Measurements from ENCODE around the gene SYNRG.

The SYNRG gene

DNA sequence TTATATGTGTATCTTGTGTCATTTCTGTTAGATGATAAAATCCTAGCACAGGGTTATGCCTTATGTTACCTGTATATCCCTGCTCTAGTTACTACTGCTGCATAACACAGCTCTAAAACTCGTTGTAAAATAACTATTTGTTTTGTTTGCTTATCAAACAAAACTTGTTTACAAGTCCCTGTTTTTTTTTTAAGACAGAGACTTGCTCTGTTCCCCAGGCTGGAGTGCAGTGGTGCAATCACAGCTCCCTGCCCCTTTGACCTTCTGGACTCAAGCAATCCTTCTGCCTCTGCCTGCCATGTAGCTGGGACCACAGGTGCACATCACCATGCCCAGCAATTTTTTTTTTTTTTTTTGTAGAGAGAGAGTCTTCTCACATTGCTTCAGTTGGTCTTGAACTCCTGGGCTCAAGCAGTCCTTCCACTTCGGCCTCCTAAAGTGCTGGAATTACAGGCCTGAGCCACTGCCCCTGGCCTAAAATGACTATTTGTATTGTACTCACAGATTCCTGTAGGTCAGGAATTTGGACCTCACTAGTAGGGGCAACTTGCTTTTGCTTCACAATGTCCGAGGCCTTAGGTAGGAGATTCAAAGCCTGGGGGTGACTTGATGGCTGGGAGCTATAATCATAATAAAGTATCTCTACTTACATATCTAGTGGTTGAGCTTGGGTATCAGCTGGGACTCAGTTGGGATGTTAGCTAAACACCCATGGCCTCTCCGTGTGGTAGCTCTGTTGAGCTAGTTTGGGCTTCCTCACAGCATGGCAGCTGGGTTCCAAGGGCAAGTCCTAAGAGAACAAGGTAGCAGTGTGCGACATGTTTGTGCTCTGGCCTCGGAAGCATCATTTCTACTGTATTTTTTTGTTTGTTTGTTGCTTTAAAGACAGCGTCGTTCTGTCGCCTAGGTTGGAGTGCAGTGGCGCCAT is 106.9 kb downstream of the SYNRG start:
- DNase-seq, result no peak

DNA sequence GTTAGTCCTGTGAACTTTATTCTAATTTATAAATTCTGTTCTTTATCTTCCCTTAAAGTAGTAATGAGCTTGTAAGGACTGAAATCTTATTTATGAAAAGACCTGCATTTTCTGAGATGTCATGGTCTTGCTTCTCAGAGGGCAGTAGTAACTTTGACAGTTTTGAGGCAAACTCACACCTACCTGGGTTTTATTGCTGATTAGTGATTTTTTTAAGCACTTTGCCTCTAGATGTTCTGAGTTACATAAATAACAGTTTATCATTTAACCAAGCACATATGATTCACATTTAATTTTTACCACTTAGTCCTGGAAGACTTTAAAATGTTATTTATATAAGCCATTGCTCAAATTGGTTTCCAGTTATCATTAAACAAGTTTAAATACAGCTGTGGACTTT is 108.8 kb downstream of the SYNRG start:
- DNase-seq, result no peak

DNA sequence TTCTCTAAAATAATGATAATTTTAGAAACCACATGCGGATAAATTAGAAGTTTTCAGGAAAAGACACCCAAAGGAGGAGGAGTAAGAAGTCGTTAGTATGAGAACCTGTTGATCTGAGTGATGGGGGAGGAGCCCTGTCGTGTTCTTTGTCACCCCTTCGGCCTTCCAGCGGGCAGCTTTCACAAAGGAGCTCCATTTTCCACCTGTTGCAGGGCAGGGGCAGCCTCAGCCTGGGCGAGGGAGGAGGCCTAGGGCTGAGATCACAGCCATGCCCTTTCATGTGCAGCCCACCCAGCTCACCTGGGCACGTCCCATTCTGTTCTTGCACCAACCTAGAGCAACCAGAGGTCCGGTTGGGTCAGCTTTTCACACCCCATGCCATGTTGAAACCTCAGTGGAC is 114.2 kb downstream of the SYNRG start:
- no peak for DNase-seq

DNA sequence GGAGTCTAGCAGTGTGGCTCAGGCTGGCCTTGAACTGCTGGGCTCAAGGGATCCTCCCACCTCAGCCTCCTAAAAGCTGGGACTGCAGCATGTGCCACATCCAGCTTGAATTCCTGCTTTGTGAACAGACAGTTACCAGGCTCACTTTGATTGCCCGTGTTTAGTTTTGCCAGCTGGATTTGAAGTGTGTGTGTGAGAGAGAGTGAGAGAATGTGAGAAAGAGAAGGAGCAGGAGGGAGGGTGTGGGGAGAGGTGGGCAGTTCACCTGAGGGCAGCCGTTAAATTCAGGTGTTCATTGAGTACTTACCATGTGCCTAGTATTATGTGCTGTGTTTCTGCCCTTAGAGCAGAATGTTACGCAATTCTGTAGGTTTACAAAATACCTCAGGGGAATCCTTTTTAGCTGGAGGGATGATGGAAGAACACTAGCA is 114.8 kb downstream of the SYNRG start:
- DNase-seq, result no peak

DNA sequence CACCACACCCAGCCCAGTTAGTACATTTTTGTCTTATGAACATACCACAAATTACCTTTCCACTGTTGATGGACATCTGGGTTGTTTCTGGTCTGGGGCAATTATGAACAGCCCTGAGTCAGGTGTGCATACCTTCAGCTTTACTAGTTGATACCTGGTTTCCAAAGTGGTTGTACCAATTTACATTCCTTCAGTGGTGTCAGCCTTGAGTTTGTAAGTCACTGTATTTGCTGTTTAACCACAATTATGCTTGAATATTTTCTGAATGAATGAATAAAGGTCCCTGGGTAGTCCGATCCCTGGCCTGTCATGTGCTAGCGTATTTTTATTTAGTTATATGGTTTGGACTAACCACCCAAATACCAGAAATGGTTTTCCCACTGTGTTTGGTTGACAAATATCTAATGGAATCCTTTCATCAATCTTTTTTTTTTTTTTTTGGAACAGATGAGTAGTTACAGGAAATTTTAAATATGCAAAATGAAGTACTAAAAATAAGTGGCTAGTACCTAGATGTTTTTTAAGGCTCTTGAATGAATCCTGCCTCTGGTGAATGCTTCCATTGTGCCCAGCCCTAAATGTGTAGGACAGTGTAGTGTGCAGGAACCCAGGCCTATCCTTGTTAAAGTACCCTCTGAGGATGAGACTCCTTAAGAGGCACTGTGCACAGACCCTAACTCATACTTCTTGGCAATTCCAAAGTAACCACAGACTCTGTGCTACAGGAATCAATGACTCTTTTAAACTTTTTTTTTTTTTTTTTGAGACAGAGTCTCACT is 115.8 kb downstream of the SYNRG start:
- DNase-seq, result peak; percentile 97

DNA sequence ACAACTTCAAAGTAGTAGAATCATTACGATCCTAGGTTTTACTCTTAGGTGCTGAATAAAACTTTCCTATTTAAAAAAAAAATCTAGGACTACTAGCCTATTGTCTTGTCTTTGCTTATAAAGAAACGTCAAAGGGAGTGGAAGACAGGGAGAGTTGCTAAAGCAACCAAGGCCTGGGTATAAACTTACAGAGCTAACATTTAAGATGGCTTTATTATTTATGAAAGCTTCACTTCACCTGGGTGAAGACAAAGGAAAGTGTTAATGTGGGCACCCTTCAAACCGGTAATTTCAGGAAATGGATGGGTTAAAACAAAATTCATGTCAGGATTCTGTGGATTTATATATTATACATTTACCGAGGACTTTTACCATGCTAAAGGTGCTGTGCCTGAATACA is 117.1 kb downstream of the SYNRG start:
- no peak for DNase-seq

DNA sequence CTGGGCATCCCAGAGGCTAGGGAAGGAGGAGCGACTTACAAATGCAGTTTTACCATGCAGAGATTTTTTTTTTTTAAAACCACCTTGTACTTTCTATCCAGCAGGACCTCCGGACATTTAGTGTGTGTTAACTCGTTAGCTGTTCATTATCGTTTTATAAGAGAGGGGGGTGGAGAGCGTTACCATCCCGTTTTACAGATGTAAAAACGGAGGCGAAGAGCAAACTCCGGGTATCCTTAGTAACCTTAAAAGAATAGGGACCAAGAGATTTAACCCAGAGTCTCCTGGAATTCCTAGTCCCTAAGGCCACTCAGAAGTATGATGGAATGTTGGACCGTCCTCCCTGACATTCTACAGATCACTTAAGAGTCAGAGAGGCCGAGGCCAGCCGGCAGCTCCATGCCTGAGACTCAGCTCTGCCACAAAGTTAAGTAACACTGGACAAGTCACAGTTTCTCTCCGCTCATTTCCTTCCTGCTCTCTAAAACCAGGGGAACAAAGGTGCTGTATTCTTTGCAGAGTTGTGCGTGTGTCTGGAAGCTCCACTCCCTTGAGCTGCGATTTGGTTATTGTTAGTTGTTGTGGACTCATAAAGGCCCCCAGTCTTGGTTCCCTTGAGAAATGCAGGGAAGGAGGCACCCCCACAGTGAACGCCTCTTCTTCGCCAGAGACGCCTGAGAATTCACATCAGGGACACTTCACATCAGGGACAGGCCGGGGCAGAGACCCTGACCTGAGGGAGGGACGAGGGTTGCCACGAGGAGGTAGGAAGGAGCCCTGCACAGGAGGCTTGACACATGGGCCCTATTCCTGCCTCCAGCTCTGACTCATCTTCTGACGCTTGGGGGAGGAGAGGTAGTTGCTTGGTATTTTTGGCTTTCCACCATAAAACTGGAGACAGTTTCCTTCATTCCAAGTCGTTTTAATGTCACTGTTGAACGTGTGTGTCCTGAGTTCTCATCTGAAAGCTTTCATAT is 118.3 kb downstream of the SYNRG start:
- peak; percentile 90 for DNase-seq

DNA sequence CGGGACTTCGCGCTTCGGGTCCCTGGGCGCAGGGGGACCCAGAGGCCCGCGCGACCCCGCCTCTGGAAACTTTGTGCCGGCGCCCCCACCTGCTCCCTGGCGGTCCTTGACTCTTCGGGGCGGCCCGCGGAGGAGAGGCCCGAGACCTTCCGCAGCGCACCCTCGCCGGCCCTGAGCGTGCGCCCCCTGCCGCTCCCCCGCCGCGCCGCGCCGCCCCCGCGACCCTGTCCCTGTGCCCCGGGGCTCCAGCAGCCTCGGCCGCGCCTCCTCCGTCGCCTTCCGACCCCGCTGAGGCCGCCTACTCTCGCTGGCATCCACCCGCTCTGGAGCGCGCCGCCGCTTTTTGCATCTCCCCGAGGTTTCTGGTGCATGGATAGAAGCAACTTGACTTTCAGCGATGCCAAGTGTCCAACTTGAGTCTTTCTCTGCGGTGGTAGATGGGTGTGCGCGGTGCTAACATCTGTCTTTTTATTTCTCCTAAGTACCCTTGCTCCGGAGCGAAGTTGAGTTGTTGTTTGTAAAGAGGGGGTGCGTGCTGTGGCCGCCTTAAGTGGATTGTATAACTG is 119.1 kb downstream of the SYNRG start:
- DNase-seq, result peak; percentile 39

DNA sequence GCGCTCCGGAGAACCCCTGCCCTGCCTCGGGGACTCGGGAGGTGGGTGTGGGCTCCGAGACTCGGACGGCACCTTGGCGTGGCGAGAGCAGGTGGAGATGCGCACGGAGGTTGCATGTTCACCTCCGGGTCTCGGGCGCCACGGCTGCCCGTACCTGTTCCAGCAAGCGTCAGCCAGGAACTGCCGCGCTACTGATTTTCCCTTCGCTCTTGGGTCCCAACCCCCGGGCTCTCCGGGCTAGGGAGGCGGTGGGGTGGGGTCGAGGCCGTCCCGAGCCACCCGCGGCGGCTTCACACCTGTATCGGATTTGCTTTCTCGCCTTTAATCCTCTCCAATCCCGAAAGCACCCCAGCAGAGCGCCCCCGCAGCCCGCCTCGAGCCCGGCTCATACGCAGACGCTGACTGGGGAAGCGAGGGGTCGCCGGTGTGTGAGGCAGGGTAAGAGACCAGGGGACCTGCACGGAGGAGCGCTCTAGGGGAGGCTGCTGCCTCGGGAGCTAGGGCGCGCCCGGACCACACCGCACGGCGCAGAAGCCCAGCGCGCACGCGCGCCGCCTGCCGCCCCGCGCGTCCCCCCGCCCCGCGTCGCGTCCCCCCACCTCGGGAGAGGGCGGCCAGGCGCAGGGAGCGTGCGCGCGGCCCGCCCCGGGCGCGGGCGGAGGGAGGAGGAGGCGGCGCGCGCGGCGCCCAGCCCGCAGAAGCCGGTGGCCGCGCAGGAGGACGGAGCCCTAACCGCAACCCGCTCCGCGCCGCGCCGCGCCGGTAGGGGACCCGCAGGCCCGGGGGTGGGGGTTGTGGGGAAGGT is 119.8 kb downstream of the SYNRG start, which contains the start of gene DUSP14:
Gene DUSP14 (plus strand): TSS at position 695 of the 805 bp plus-strand sequence. CDS start 22,382 bp downstream, outside the sequence.
- DNase-seq, result peak; percentile 82

DNA sequence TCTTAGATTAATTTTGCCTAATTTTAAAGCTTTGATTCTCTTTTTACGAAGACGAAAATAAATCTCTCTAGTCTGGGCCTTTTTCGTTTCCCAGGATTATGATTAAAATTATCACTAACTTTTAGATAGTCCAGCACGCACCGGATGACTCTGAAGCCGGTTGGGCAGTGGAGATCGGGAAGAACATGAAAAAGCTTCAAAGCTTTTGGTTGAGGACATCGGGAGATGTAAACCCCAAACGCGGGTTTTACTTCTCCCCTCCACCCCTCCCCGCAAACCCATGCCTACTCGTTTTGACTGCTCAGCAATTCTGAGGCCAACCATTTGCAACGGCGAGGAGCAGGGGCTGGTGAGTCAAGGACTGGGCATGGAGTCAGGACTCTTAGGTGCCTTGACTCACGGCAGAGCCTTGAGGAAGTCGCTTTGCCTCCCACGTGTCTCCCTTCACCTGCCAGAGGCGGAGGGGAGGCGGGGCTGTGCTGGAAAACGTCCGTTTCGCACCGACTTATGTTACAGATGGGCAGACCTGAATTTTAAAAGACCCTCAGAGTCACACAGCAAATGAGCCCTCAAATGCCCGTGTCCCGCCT is 120.5 kb downstream of the SYNRG start:
- DNase-seq, result peak; percentile 95

DNA sequence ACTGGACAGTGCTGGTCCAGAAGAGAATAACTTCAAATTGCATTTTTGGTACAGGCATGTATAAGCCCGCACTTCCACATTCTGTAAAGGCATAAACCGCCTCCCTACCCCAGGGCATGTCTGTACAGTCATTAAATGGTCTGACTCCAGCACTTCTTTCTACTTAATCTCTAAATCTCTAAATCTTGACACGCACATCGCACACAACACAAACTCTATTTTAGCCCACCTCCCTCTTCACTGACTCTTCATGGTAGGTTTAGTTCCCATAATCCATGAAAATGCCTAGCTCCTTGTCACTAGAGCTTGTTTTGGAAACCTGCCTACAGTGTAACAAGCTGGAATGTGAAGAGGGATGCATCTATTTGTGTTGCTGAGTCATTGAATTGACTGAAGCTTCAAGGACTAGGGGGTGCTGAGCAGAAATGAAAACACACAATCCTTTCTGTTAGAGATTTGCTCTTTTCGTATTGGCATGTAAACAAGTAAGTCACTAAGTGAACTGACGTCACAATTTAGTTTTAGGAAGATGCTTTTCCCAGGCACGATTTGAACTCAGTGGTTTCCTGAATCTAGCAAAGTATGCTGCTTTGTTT is 121.1 kb downstream of the SYNRG start:
- DNase-seq, result peak; percentile 96

DNA sequence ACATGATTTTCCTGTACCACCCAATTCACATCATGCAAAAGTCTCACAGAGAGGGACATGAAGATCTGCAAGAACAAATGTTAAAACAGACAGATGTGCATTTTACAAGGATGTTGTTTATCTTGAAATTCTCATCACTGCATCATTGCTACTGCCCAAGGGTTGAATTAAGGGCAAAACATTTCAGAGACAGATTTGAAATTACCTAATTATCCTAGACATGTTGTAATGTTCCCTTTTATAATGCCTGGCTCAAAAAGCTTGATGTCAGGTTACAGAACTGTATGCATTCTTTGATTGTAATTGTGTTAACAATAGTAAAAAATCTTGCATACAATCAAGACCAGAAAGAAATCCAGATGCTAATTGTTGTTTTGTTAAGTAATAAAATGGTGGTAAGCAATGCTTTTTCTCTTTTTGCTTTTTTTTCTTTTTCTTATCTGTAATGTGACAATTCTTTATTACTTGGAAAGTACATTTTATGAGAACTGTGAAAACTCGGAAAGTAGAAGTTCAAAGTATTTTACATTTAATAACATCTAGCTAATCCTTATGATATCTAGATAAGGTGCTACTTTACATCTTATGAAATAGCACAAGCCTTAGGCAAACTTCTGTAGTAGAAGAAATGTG is 123.2 kb downstream of the SYNRG start:
- DNase-seq, result no peak

DNA sequence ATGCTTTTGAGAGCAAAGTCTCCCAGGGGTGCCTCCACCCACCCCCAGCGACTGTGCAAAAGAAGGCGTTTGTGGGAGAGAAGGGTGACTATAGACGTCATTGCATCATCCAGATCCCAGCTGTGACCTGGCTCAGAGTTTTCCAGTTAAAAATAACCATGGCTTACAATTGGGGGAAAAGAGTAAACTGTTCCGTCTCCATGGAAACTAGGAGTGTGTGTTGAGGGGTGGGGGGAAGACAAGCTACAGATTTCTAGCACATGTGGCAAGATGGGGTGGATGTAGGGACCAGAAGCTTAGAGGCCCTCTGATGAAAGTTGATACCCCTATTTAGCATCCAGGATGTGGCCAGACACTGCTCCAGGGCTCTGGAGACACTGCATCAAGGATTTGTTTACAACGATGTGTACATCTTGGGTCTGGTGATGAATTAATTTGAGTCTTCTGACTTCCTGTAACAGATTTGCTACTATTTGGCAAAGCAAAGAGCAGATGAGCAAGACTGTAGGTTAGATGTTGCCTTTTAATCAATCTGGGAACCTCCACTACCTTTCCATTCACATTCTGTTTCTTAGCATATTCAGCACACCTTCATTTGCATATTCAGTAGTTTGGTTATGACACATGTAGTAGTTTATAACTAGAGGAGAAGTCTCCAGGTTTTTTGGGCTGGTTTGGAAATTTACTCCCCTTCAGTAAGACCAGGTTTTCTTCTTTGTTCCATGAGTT is 125.7 kb downstream of the SYNRG start:
- peak; percentile 92 for DNase-seq

DNA sequence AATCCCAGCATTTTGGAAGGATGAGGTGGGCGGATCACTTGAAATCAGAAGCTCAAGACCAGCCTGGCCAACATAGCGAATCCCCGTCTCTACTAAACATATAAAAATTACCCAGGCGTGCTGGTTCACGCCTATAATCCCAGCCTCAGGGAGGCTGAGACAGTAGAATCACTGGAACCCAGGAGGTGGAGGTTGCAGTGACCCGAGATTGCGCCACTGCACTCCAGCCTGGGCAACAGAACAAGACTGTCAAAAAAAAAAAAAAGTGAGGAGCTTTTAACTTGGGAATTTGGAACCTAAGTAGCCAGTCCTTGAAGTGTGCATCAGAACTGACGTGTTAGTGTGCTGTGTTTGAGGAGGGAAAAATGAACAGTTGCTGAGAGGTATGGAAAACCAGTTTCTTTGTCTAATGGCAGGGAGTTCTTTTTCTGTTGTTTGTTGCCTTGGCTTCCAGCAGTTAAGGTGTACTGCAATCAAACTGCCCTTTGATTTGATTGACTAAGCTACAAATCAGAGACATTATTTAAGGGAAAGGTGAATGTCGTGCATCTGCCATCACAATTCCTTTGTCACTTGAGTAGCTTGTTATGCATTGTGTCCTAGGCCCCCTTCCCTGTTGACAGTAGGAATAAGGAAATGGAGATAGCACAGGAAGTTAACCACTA is 128.1 kb downstream of the SYNRG start:
- DNase-seq, result no peak

DNA sequence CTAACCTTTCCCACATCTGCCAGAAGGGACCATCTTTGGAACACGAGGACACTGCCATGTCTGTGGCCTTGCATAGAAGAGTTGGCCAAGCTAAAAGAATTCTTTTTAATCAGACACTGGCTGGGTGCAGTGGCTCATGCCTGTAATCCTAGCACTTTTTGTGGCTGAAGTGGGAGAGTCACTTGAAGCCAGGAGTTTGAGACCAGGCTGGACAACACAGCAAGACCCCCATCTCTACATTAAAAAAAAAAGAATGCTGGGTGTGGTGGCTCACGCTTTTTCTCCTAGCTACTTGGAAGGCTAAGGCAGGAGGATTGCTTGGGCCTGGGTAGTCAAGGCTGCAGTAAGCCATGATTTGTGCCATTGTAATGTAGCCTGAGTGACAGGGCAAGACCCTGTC is 128.8 kb downstream of the SYNRG start:
- no peak for DNase-seq

DNA sequence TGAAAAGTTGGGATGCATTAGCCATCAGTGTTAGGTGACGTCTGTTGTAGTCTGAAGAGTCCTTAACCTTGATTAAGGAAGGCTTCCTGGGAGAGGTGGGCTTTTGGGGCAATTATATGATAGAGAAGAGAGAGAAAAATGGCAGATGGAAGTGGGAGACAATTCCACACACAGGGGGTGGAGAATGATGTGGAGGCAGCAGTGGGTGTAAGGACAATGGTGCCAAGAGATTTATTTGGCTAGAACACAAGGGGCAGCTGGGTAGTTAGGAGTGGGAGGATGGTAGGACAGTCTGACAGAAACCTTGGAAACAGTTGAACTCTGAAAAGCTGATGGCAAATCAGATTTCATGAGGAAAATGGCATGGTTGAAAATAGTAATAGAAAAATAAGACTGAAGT is 130.2 kb downstream of the SYNRG start:
- DNase-seq, result no peak

DNA sequence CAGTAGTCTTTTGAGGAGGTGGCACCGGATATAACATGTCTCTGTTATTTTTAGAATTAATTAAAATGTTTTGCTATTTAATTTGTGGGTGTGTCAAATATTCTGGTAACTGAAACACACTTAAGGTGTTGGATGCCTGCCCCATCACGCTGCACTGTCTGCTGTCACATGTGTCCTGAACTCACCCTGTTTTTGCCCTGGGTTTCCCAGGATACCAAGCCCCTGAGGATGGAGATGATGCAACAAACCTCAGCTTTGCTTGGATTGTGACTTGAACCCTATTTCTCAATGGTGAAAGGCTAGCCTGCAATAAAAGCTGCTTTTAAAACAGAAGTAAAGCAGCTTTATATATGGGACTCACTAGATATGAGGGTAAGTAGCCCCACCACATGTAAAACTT is 131.0 kb downstream of the SYNRG start:
- peak; percentile 62 for DNase-seq

DNA sequence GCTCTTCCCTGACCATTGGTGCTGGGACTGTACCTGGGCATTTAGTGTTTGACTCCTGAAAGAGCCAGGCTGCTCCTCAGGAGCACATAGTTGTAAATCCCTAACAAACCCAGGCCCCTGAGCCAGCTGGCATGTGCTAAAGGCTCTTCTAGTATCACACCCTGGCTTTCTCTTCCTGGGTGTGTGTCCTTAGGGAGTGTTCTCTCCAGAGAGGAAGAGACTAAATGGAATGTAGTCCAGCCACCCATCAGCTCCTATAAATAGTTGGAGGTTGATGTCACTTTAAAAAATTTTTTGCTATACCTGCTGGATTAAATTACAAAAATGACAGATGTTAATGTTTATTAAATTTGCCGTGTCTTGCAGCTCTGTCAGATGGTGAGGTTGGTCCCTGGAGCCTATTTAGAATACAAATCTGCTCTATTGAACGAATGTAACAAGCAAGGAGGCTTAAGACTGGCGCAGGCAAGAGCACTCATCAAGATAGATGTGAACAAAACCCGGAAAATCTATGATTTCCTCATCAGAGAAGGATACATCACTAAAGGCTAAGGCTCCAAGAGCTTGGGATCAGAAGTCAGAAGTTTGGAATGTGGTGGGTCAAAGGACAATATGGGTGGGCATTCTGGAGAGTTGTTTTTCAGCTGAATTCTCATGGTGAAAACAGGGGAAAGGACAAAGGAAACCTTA is 132.6 kb downstream of the SYNRG start:
- peak; percentile 67 for DNase-seq

Data from fibroblast of upper back skin (primary cell).